ENCODE results near the gene VEZT. TPM values are rescaled to one million over a fixed set of nuclear protein-coding genes. Genes with fewer than 3 reads are reported as not detected.

Gene VEZT
- total RNA-seq, 1 donor, result 77.1 TPM

DNA sequence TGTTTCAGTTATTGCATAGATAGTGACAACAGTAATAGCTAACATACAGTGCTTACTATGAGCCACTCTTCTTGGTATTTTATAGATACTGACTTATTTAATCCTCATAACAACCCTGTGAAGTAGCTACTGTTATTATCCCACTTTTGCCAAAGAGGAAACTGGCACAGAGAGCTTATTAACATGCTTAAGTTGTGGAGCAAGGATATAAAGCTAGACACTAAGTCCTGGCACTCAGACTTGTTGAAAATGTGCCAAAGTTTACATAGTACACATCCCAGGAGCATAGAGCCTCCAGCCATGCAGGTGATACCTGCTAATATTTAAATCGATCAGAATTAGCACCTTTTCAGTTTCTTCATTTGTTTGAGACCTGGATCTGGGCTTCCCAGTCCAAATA lies 41.8 kb downstream of the VEZT start:
- no peaks in the 10 kb centered on the region for H4K20me1 ChIP-seq (ENCODE audit: insufficient read depth, low read length)
- no peaks in the 10 kb centered on the region for H3K27me3 ChIP-seq (ENCODE audit: insufficient read depth, low read length)
- H2AFZ ChIP-seq (ENCODE audit: low read length), result no peak overlapping the region
- H3K4me1 ChIP-seq (ENCODE audit: insufficient read depth, low read length), result no peaks in the 10 kb centered on the region
- H3K36me3 ChIP-seq (ENCODE audit: insufficient read depth, low read length), result peaks cover 27% of the 10 kb centered on the region
- DNase-seq (ENCODE audit: insufficient read length, low spot score, missing footprints), result no peak
- H3K4me3 ChIP-seq (ENCODE audit: insufficient read depth, low read length), result no peak overlapping the region
- TF ChIP-seq CTCF (IDR thresholded peaks at IDR 0.05; ENCODE audit: extremely low read depth, low read depth, low read length), result no peak
- H3K4me2 ChIP-seq (ENCODE audit: insufficient read depth, low read length), result no peak overlapping the region
- no peak overlapping the region for H3K27ac ChIP-seq (ENCODE audit: low read depth, low read length)
- H3K9me3 ChIP-seq (ENCODE audit: low read depth, low read length), result no peaks in the 10 kb centered on the region
- H3K79me2 ChIP-seq (ENCODE audit: insufficient read depth, low read length), result no peaks in the 10 kb centered on the region

DNA sequence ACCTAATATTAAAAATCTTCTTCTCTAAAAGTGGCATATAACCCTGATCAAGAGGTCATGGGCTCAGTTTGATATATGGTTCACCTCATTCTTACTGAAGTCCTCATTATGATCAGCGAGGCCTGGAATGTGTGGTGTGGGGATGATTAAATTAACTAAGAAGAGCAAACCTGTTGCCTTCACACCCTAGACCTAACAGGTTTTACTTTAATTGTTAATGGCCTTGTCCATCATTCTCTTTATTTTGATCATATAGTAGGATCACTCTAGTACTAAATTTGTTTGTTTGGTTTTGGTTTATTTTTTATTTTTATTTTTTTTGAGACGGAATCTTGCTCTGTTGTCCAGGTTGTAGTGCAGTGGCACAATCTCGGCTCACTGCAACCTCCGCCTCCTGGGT lies 43.5 kb downstream of the VEZT start:
- no peak for DNase-seq (ENCODE audit: insufficient read length, low spot score, missing footprints)
- Histone ChIP-seq H3K79me2 (ENCODE audit: insufficient read depth, low read length) (no peaks in the 10 kb centered on the region), H3K27ac (ENCODE audit: low read depth, low read length) (no peak overlapping the region), H4K20me1 (ENCODE audit: insufficient read depth, low read length) (no peaks in the 10 kb centered on the region), H2AFZ (ENCODE audit: low read length) (no peak overlapping the region), H3K4me2 (ENCODE audit: insufficient read depth, low read length) (no peak overlapping the region), H3K4me3 (ENCODE audit: insufficient read depth, low read length) (no peak overlapping the region), H3K9me3 (ENCODE audit: low read depth, low read length) (no peaks in the 10 kb centered on the region), H3K36me3 (ENCODE audit: insufficient read depth, low read length) (peaks cover 19% of the 10 kb centered on the region), H3K27me3 (ENCODE audit: insufficient read depth, low read length) (no peaks in the 10 kb centered on the region), H3K4me1 (ENCODE audit: insufficient read depth, low read length) (no peaks in the 10 kb centered on the region)
- TF ChIP-seq CTCF (IDR thresholded peaks at IDR 0.05; ENCODE audit: extremely low read depth, low read depth, low read length), result no peak

GRCh38 chr12:95262808-95263207 lies 45.2 kb downstream of the VEZT start:
- Histone ChIP-seq H4K20me1 (ENCODE audit: insufficient read depth, low read length) (no peaks in the 10 kb centered on the region), H3K36me3 (ENCODE audit: insufficient read depth, low read length) (peaks cover 18% of the 10 kb centered on the region), H2AFZ (ENCODE audit: low read length) (no peak overlapping the region), H3K4me2 (ENCODE audit: insufficient read depth, low read length) (no peak overlapping the region), H3K27ac (ENCODE audit: low read depth, low read length) (no peak overlapping the region), H3K79me2 (ENCODE audit: insufficient read depth, low read length) (no peaks in the 10 kb centered on the region), H3K4me1 (ENCODE audit: insufficient read depth, low read length) (no peaks in the 10 kb centered on the region), H3K9me3 (ENCODE audit: low read depth, low read length) (no peaks in the 10 kb centered on the region), H3K27me3 (ENCODE audit: insufficient read depth, low read length) (no peaks in the 10 kb centered on the region), H3K4me3 (ENCODE audit: insufficient read depth, low read length) (no peak overlapping the region)
- no peak for DNase-seq (ENCODE audit: insufficient read length, low spot score, missing footprints)
- TF ChIP-seq CTCF (IDR thresholded peaks at IDR 0.05; ENCODE audit: extremely low read depth, low read depth, low read length), result no peak

DNA sequence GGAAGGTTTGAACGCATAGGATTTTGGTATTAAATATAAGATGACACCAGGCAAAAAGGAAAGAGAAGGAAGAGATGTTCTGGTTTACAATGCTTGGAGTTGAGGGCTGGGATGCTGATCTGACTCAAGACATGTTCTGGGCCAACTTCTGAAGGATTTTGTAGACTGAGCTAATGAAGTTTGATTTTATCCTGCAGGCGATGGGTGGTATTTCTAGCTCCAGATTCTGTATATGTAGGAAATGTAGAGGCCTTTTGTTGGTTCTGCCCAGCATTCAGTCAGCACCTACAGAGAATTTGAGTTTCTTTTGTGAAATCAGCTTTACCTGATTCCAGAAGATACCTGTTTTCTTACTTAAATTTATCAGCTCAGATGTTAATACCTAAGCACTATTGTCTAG lies 48.2 kb downstream of the VEZT start:
- Histone ChIP-seq H3K9me3 (ENCODE audit: low read depth, low read length) (no peaks in the 10 kb centered on the region), H4K20me1 (ENCODE audit: insufficient read depth, low read length) (no peaks in the 10 kb centered on the region), H3K36me3 (ENCODE audit: insufficient read depth, low read length) (peaks cover 31% of the 10 kb centered on the region), H3K4me3 (ENCODE audit: insufficient read depth, low read length) (no peak overlapping the region), H3K27ac (ENCODE audit: low read depth, low read length) (no peak overlapping the region), H2AFZ (ENCODE audit: low read length) (no peak overlapping the region), H3K4me1 (ENCODE audit: insufficient read depth, low read length) (no peaks in the 10 kb centered on the region), H3K4me2 (ENCODE audit: insufficient read depth, low read length) (no peak overlapping the region), H3K79me2 (ENCODE audit: insufficient read depth, low read length) (no peaks in the 10 kb centered on the region), H3K27me3 (ENCODE audit: insufficient read depth, low read length) (no peaks in the 10 kb centered on the region)
- no peak for TF ChIP-seq CTCF (IDR thresholded peaks at IDR 0.05; ENCODE audit: extremely low read depth, low read depth, low read length)
- DNase-seq (ENCODE audit: insufficient read length, low spot score, missing footprints), result no peak

Data from osteoblast (primary cell).